ENCODE results near the gene TLX2.
"Not testable (repeated sequence)": the region's sequence is repeated elsewhere in the genome, so short reads cannot be mapped to it uniquely, and the experiment has no call there.

TLX2 gene

DNA sequence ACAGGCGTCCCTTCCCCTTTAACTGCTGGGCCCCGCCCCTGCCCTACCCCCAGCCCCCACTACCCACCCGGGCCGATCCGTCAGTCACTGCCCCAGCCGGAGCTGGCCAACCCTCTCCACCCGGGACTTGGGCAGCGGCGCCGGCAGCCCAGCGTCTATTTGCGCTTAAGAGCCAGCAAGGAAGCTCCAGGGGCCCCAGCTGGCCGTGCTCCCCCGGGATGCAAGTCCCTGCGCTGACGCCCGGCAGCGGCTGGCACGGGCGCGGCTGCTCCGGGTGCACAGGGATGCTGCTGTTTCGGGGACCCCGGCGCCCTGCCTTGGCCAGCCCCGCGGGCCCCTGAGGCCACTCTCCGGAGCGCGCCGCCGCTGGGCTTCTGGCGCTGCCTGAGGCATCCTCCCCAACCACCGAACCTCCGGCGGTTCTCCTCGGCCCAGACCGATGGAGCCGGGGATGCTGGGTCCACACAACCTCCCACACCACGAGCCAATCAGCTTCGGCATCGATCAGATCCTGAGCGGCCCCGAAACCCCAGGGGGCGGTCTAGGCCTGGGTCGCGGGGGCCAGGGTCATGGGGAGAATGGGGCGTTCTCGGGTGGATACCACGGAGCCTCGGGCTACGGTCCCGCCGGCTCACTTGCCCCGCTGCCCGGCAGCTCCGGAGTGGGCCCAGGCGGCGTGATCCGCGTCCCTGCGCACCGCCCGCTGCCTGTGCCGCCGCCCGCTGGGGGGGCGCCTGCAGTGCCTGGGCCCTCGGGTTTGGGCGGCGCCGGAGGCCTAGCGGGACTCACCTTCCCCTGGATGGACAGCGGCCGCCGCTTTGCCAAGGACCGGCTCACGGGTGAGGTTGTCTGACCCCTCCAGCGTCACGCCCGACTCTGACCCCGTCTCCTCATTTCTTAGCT is at the start of gene TLX2:
Gene TLX2, plus strand, starts transcription at position 83 of the 903 bp plus-strand sequence. Its CDS starts 357 bp downstream, at position 440.
- no peak for DNase-seq

DNA sequence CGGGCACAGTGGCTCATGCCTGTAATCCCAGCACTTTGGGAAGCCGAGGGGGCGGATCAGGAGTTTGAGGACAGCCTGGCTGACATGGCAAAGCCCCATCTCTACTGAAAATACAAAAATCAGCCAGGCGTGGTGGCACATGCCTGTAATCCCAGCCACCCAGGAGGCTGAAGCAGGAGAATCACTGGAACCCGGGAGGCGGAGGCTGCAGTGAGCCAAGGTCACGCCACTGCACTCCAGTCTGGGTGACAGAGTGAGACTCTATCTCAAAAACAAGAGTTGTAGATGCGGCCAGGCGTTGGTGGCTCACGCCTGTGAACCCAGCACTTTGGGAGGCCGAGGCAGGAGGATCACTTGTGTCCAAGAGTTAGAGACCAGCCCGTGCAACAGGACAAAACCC is 43.5 kb upstream of the TLX2 start:
- DNase-seq: not testable (repeated sequence)

DNA sequence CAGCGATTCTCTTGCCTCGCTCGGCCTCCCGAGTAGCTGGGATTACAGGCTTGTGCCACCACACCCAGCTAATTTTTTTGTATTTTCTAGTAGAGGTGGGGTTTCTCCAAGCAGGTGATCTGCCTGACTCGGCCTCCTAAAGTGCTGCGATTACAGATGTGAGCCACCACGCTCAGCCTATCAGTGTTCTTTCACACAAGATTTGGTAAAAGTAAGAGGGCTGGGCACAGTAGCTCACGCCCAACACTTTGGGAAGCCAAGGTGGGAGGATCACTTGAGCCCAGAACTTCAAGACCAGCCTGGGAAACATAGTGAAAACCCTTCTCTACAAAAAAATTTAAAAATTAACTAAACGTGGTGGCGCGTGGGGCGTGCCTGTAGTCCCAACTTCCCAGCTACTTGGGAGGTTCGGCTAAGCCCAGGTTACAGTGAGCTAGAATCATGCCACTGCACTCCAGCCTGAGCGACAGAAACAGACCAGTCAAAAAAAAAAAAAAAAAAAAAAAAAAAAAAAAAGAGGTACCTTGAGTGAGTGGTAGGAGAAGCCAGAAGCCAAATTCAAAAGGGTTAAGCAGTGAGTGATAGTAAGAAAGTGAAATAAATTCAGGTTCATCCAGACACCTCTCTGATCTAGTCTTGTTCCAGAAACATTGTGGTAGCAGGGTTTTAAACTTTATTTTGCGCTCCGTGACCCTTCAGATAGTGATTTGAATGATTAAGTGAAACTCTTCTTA is 42.8 kb upstream of the TLX2 start:
- DNase-seq: no peak

DNA sequence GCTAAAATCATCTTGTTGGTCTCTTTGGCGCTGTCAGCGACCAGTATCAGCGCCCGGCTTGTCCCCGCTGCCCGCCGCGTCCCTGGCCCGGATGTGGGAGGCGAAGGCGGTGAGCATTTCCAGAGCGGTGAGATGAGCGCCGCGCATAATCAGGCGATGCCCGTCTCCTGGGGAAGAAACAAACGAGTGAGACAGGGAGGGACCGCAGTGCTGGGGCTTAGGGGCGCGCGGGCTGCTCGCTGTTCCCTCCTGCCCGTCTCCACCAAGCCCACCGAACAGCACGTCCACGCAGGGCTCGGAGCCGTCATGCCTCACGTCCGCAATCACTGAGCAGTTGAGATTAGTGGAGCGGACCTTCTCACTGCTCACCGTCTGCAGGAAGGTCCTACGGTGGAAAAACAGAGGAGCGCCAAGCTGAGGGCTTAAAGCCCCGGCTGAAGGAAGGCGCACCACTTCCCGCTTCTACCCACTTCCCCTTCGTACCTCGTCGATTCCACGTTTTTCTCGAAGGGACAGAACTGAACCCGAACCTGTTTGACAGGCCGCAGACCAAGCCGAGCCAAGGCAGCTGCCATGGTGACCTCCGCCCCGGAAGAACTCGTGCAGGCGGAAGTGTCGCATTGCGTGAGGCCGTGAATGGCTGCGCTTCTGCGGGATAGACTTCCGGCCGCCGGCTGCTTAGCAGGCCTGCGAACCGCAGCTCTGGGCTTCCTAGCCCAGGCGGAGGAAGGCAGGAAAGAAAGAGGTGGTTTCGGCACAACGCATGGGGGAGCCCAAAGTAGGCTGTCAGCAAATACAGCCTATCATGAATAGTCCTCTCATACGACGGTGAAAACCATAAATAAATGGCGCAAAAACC is 41.9 kb upstream of the TLX2 start, which contains the start of gene MRPL53:
Gene MRPL53, minus strand, starts transcription at position 595 of the 859 bp plus-strand sequence. Its CDS starts 20 bp downstream, at position 575.
- peak; percentile 83 for DNase-seq

DNA sequence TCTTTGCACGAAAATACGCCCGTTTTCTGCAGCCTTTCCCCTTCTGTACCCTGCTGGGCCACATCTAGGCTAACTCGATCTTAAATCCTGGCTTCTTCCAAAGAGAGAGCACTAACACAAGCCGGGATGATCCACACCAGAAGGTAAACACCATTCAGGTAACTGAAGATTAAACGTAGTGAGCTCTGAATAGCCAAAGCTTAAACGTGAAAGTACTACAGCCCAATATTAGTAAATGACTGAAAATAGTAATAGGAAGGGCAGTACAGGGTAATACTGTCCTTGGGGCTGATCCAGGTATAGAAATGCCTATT is 41.3 kb upstream of the TLX2 start:
- no peak for DNase-seq

DNA sequence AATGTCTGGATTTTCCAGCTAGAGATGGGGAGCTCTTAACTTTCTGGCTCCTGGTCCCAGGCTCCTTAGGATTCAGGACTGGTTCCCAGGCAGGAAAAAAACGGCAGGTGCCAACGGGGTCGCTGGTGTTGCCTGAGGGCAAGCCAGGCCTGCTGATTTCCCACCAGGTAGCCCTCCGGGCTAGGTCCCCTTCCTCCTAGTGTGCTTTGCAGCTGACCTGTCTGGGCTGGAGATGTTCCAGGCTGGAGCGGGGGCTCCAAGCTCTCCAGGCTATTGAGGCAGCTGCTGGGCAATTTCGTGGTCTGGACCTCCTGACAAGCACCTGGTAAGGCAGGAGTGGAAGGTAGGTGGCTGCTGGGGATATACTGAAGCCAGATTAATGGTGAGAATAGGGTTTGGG is 39.8 kb upstream of the TLX2 start:
- DNase-seq: no peak

DNA sequence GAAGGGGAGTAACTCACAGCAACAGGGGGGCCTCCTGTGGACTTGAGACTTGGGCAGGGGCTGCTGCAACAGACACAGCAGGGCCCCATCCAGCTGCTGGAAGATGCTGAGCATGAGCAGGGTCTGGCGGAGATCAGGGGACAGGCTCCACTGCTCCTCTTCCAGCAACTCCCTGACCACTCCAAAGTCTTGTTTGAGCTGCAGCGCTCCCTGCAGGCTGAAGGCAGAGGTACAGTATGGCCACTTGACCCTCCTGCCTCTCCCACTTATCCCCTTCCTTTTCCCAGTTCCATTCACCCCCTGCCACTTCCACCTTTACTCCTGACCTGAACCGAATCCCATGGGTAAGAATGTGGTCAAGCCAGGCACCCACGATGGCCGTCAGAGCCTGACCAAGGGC is 39.4 kb upstream of the TLX2 start:
- DNase-seq: no peak

DNA sequence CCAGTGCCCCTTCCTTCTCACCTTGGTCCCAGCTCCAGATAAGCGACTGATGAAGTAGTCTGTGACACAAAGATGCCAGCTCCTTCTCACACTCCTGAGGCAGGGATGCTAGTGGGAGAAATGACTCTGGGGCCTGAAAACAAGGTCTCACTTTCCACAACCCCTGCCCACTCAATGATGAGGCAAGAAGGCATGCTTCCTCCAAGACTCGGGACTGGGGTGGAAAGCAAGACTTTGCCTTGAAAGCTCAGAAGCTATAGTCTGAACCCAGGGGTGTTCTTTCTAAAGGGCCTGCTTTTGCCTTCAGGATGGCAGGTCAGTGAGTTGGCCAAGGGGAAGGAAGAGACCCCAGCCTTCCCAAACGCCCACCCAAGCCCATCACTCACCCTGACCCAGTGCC is 32.8 kb upstream of the TLX2 start:
- no peak for DNase-seq

DNA sequence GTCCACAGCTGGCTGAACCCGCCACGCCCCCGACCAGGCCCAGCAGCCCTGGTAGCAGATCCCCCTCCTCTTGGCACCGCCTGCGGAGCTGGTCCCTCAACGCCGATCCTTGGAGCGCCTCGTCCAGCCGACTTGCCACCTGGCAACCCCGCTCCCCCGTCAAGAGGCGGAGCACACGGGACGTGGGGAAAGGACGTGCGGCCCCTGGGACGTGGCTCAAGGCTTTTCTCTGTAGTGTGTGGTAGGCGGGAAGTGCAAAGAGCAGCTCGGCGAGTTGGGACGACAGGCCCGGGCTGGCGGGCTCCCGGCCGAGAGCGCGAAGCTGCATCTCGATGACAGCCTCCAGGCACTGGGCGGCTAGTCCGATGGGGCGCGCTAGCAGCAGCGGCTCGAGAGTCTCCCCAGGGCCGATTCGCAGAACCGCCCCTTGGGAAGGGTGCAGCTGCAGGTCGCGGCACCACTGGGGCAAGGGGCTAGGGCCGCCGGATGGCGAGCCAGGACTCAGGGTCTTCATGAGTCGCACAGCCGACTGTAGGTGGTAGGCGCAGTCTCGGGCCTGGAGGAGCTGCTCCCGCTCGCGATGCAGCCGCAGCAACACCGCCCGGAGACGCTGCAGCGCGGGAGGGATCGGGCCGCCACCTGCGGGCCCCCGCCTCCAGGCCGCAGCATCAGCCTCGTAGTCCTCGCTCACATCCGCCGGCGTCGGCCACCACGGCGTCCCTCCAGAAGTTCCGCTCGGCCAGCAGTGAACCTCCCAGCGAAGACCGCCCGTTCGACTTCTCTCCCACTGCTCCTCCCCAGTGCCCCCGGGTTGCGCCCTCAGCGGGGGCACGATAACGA is 32.1 kb upstream of the TLX2 start:
- DNase-seq: no peak

DNA sequence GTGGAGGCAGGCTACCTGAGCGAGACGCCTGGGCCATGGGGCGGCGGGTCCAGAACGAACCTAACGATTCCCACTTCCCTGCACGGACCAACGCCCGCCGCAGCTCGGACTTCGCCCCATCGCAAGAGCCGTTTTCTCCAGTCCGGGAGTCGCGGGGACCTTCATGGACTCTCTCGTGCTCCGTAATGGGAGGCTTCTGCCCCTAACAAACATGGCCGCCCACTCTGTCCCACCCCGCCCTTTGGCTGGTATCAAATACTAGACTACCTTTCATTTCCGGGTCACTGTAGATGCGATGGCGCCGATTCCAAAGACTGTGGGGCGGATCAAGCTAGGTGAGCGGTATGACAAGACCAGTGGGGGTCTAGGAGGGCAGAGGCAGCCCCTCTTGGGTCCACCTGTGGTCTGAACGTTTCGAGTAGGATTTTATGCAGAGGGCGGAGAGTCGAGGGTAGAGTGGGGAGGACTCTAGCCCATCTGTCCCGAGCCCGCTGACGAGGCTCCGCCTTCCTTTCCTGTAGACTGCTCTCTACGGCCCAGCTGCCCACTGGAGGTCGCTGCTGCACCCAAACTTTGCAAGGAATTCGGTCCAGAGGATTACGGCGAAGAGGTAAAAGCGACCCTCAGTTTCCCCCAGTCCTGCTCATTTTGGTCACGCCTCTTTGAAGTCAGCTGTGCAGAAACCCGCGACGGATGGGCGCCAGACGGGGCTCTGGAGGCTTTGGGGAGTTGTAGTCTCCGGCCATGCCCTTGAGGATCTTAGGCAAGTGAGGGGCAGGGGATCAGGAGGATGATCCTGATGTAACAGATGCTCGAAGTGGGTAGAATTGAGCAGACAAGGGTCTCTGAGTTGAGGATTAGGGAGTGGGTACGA is 31.2 kb upstream of the TLX2 start, which contains the start of the genes CCDC142 and TTC31:
Gene CCDC142, minus strand, starts transcription at position 198 of the 874 bp plus-strand sequence. Its CDS starts 161 bp downstream, at position 37.
Gene TTC31, plus strand, starts transcription at position 281 of the 874 bp plus-strand sequence. Its CDS starts 15 bp downstream, at position 296.
- peak; percentile 85 for DNase-seq

DNA sequence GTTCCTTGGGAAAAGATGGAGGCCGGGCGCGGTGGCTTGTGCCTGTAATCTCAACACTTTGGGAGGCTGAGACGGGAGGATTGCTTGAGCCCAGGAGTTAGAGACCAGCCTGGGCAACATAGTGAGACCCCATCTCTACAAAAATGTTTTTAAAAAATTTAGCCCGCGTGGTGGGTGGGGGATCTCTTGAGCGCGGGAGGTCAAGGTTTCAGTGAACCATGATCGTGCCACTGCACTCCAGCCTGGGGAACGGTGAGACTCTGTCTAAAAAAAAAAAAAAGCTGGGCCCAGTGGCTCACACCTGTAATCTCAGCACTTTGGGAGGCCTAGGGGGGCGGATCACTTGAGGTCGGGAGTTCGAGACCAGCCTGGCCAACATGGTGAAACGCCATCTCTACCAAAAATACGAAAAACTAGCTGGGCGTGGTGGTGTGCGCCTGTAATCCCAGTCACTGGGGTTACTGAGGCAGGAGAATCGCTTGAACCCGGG is 30.5 kb upstream of the TLX2 start:
- not testable (repeated sequence) for DNase-seq

DNA sequence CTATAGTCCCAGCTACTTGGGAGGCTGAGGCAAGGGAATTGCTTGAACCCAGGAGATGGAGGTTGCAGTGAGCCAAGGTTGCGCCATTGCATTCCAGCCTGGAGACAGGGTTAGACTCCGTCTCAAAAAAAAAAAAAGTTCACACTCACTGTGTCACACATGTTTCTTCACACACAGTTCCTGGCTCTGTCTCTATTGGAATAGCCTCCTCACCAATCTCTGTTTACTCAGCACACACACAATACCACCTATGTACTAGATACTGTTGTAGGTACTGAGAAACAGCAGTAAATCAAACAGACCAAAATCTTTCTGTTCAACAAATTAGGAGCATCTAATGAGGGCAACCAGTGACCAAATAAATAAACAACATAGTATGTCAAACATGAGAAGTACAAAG is 28.1 kb upstream of the TLX2 start:
- no peak for DNase-seq

DNA sequence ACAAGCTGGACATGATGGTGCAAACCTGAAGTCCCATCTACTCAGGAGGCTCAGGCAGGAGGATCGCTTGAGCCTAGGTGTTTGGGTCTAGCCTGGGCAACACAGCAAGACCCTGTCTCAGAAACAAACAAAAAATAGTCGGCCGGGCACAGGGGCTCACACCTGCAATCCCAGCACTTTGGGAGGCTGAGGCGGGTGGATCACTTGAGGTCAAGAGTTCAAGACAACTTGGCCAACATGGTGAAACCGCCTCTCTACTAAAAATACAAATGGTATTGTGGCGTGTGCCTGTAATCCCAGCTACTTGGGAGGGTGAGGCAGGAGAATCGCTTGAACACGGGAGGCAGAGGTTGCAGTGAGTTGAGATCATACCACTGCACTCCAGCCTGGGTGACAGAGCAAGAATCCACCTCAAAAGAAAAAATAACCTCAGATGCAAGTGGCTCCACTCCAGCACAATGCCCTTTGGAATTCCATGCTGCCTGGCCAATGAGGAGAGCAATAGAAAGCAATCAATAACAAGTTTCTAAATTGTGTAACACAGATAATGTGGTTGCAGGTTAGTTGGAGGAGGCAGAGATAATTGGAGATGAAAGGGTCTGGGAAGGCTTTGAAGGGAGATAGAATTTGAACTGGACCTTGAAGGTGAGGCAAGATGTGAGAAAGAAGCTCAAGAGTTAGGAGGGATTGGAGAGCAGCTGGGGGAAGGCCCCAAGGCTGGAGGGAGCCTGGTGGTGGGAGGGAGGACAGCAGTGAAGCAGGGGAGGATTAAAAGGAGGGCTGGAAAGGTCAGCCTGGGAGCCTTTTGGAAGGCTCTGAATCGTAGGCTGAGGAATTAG is 25.4 kb upstream of the TLX2 start:
- no peak for DNase-seq

DNA sequence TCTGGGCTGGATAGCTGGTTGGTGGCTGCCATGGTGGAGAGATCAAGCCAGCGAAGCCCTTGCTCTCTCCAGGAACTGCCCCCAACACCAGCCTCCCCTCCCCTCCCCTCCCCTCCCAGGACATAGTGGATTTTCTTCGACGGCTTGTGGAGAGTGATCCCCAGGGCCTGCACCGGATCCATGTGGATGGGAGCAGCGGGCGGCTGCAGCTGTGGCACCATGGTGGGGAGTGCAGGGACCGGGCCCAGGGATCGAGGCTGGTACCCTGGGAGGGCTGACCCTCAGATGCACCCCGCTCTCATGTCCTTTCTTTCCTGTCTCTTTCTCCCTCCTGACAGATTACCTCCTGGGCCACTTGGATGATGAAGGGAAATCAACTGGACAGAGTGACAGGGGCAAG is 24.3 kb upstream of the TLX2 start:
- DNase-seq: no peak

DNA sequence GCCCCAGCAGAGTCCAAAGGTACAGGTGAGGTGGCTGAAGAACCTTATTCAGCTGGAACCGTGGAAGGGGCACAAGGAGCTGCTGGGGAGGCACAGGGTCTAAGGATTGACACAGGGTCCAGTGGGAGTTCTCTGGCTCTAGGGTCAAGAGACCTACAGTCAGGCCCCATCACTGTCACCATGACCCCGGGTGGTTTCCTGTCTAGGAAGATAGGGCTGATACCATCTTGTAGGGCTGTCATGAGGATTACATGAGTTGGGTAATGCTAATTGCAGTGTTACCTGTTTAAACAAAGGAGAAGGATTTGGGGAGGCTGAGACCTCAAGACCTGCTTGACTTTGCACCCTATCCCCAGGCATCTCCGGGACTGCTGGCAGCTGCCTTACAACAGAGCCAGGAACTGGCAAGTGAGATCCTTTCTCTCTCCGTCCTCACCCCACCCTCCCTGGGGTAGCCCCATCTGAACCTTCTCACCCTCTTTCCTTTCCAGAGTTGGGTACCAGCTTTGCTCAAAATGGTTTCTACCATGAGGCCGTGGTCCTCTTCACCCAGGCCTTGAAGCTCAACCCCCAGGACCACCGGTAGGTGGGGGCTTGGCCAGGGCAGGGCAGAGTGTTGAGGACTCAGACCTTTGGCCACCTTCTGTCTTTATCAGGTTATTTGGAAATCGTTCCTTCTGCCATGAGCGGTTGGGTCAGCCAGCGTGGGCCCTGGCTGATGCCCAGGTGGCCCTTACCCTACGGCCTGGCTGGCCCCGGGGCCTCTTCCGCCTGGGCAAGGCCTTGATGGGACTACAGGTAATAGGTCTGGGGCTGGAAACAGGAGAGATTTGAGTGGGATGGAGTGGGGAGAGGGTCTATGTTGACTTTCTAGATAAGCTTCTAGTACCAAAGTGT is 22.4 kb upstream of the TLX2 start:
- DNase-seq: no peak

DNA sequence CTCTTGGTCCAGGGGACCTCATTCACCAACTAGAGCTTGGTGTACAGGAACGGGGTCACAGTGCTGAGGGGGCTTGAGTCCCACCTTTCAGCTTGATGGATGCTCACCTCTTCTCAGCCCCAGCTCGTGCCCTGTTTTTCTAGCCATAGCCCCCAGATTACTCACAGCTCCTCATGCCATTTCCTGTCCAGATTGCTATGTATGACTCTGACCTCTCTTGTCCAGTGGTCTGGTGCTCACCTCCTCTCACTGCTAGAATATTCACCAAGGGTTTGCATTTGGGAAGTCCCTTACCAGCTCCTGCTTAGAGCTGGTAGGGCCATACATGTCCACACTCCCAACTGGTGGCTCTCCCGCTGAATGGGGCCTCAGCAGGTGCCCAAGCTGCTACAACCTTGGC is 20.7 kb upstream of the TLX2 start:
- DNase-seq: no peak

DNA sequence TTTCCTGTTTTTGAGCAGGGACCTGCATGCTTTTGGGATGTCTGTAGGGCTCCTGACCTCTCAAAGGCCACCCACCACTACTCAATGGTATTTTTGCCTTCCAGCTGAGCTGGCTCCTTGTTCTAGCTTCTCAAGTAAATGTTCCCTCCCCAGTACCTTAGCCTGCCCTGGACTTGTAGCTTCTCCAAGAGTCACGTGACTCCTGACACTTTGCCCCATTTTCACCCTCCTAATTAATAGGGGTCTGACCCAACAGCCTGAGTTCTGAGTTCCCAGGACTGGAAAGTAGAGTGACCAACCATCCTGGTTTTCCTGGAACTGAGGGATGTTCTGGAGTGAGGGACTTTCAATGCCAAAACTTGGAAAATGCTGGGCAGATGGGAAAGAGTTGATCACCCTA is 18.8 kb upstream of the TLX2 start:
- DNase-seq: no peak

DNA sequence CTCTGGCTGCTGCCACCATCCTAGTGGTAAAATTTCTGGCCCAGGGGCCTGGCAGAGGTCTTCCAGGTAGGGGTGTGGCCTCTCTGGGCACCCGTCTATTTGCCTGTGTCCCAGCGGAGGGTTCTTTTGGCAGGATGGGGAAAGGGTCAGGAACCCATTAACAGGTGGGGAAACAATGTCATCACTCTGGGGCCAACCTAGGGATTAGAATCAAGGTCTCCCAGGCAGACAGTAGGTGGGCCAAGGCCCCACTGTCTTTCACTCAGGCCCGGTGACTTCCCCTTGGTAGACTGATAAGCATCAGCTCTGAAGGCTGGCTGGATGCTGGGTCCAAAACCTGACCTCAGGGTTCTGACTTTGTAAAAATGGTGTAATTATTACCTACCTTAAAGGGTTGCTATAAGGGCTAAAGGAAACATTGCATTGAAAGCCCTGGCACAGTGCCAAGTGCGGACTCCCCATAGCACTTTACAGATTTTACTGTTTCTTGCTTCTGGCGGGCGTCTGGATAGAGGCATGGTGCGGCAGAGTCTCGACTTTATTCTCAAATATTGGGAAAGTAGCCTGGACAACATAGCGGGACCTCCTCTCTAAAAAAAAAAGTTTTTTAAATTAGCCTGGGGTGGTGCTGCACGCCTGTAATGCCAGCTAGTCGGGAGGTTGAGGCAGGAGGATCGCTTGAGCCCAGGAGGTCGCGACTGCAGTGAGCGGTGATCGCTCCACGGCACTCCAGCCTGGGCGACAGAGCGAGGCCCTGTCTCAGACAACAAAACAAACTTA is 17.1 kb upstream of the TLX2 start:
- no peak for DNase-seq

Data from NCI-H2029 (cell line).